Measurements from ENCODE around the gene CYP26B1. TPM values are rescaled to one million over a fixed set of nuclear protein-coding genes. Genes with fewer than 3 reads are reported as not detected.

CYP26B1 gene
- total and polyA plus RNA-seq, 9 of the 15 experiments (the other 6 are each of a cell fraction or from before 2014, with no cell fraction given): 0.01 to 0.13 (median 0.04) TPM; not detected in 6

GRCh38 chr2:72114693-72115051 is 33.0 kb downstream of the CYP26B1 start (continued):
- TF ChIP-seq ZNF518B (CRISPR knock-in tag; IDR thresholded peaks at IDR 0.05) (no peak), ZNF655 (CRISPR knock-in tag; IDR thresholded peaks at IDR 0.05) (no peak), CHD4 (IDR thresholded peaks at IDR 0.05; ENCODE audit: insufficient read depth, insufficient replicate concordance, low read depth, low read length, poor library complexity, severe bottlenecking) (no peak), RBM15 (IDR thresholded peaks at IDR 0.05; ENCODE audit: insufficient read depth, low read length) (no peak), UBTF (IDR thresholded peaks at IDR 0.05; ENCODE audit: borderline replicate concordance in 1 of 2, low read depth in 2 of 2, low read length in 2 of 2) (no peak), ZNF830 (CRISPR knock-in tag; IDR thresholded peaks at IDR 0.05) (no peak), E2F6 (IDR thresholded peaks at IDR 0.05; ENCODE audit: borderline replicate concordance in 1 of 2, extremely low read depth in 1 of 2, insufficient read depth in 1 of 2, insufficient read length in 1 of 2, low read depth in 1 of 2, low read length in 1 of 2, poor library complexity in 1 of 2, severe bottlenecking in 1 of 2) (no peak)
